OCI-LY7 (cell line): Measurements from ENCODE around the gene ZNF469.

Experiments used
- EZH2phosphoT487 ChIP-seq: fragments of 200-600 bp; sonication (generic); IDR thresholded peaks from 2 replicates; pipeline ENCODE4 v1.6.1; 2018; ENCODE audit warnings: low read depth, borderline replicate concordance, mild to moderate bottlenecking, mixed run types, antibody characterized with exemption, low read length, moderate library complexity, mixed read lengths
- TF ChIP-seq, protein P1 (sequence below): fragments of 200-600 bp; sonication (generic); conservative IDR thresholded peaks from 2 replicates; pipeline ENCODE4 v1.5.1; 2014; ENCODE audit warnings: mild to moderate bottlenecking, antibody characterized with exemption, low read length, moderate library complexity, mixed read lengths

DNA sequence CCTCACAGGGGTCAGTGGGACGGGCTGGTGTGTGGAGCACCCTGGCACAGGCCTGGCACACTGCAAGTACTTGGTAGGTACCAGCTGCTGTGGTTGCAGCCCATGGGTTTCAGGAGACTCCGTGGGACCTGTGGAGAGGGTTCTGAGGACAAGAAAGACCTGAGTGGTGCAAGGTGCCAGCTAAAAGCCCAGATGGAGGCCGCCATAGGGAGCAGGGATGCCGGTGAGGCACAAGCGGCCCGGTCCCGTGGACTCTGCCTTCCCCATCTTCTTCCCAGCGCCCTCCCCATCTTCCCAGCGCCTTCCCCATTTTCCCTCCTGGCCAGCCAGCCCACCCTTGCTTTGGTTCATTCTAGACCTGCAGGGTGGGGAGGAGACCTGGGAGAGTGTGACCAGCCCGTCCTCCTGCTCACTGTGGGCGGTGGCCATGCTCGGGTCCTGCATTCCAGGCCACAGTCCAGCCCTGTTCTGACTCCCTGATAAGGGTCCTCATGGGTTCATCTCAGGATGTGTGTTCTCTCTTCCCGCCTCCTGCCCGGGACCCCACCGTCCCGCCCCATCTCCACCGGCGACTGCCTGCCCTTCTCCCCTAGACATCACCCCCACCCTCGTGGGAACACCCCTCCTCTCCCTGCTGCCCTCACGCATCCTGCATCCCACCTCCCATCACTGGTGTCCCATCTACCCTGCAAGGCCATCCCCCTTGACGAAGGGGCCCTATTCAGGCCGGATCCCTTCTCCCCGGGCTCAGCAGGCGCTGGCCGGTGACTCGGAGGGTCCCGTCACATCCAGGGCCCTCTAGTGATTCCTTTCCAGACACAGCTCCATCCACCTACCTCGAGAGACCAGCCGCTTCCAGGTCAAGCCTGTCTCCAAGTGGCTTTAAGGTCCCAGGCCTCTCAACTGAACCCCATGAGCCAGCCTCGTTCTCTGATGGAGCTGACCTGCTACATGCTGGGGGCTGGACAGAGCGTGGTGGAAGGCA, 3.4 kb downstream of the ZNF469 start:
- TF ChIP-seq, protein P1, sequence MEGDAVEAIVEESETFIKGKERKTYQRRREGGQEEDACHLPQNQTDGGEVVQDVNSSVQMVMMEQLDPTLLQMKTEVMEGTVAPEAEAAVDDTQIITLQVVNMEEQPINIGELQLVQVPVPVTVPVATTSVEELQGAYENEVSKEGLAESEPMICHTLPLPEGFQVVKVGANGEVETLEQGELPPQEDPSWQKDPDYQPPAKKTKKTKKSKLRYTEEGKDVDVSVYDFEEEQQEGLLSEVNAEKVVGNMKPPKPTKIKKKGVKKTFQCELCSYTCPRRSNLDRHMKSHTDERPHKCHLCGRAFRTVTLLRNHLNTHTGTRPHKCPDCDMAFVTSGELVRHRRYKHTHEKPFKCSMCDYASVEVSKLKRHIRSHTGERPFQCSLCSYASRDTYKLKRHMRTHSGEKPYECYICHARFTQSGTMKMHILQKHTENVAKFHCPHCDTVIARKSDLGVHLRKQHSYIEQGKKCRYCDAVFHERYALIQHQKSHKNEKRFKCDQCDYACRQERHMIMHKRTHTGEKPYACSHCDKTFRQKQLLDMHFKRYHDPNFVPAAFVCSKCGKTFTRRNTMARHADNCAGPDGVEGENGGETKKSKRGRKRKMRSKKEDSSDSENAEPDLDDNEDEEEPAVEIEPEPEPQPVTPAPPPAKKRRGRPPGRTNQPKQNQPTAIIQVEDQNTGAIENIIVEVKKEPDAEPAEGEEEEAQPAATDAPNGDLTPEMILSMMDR, result no peak
- TF ChIP-seq EZH2phosphoT487, result no peak
